GM23338 (cell line): ENCODE results near the gene CEP85. TPM values are rescaled to one million over a fixed set of nuclear protein-coding genes. Genes with fewer than 3 reads are reported as not detected.

Experiments used
- ATAC-seq: fragments of 200-7000 bp; cut with Tn5 transposase; 3 replicates; pipeline ENCODE4 v1.9.1; 2020
- DNase-seq: peaks from one replicate; pipeline ENCODE4 v3.0.0-alpha.2; 2015; ENCODE audit warnings: low spot score
- H2AFZ ChIP-seq: fragments of 200-600 bp; sonication (generic); 2 replicates; pipeline ENCODE4 v1.8.0; 2016; ENCODE audit warnings: antibody characterized with exemption, mild to moderate bottlenecking, moderate library complexity
- H3F3A ChIP-seq: fragments of 200-600 bp; sonication (generic); replicated peaks from 2 replicates; pipeline ENCODE4 v1.8.0; 2017; ENCODE audit warnings: antibody characterized with exemption, mixed run types, low read depth
- H3K27ac ChIP-seq: fragments of 200-600 bp; sonication (generic); 2 replicates; pipeline ENCODE4 v1.6.1; 2016; ENCODE audit warnings: low read depth
- H3K27me3 ChIP-seq: fragments of 200-600 bp; sonication (generic); 2 replicates; pipeline ENCODE4 v1.8.0; 2016; ENCODE audit warnings: mild to moderate bottlenecking, mixed run types, moderate library complexity; ENCODE audit not compliant: insufficient read depth
- H3K36me3 ChIP-seq: fragments of 200-600 bp; sonication (generic); 2 replicates; pipeline ENCODE4 v1.8.0; 2016; ENCODE audit warnings: mild to moderate bottlenecking; ENCODE audit not compliant: insufficient read depth
- H3K4me1 ChIP-seq: fragments of 200-600 bp; sonication (generic); 2 replicates; pipeline ENCODE4 v1.8.0; 2016; ENCODE audit warnings: mild to moderate bottlenecking, moderate library complexity; ENCODE audit not compliant: insufficient read depth
- H3K4me2 ChIP-seq: fragments of 200-600 bp; sonication (generic); 2 replicates; pipeline ENCODE4 v1.7.1; 2017; ENCODE audit warnings: mixed run types
- H3K4me3 ChIP-seq: fragments of 200-600 bp; sonication (generic); 2 replicates; pipeline ENCODE4 v1.6.1; 2016; ENCODE audit warnings: mixed run types
- H3K79me2 ChIP-seq: fragments of 200-600 bp; sonication (generic); replicated peaks from 2 replicates; pipeline ENCODE4 v1.8.0; 2017; ENCODE audit warnings: mild to moderate bottlenecking; ENCODE audit not compliant: insufficient read depth
- H3K9me2 ChIP-seq: fragments of 200-600 bp; sonication (generic); 2 replicates; pipeline ENCODE4 v1.8.0; 2017; ENCODE audit not compliant: insufficient read depth
- H4K20me1 ChIP-seq: fragments of 200-600 bp; sonication (generic); replicated peaks from 2 replicates; pipeline ENCODE4 v1.8.0; 2017; ENCODE audit warnings: mild to moderate bottlenecking; ENCODE audit not compliant: insufficient read depth
- H3K27ac Mint-ChIP-seq: 2 replicates; pipeline ENCODE4 v1.8.0; 2020; ENCODE audit warnings: inconsistent platforms, mild to moderate bottlenecking, moderate library complexity, mixed read lengths
- H3K27me3 Mint-ChIP-seq: 3 replicates; pipeline ENCODE4 v1.8.0; 2022; ENCODE audit warnings: low read depth, mild to moderate bottlenecking, moderate library complexity, mixed read lengths, inconsistent platforms; ENCODE audit not compliant: insufficient read depth, poor library complexity
- H3K36me3 Mint-ChIP-seq: 3 replicates; pipeline ENCODE4 v1.8.0; 2021; ENCODE audit warnings: low read depth, mild to moderate bottlenecking, inconsistent platforms, moderate library complexity, mixed read lengths
- H3K4me1 Mint-ChIP-seq: 3 replicates; pipeline ENCODE4 v1.8.0; 2020; ENCODE audit warnings: mild to moderate bottlenecking, inconsistent platforms, mixed read lengths
- H3K4me3 Mint-ChIP-seq: 3 replicates; pipeline ENCODE4 v1.8.0; 2021; ENCODE audit warnings: moderate library complexity, mild to moderate bottlenecking, inconsistent platforms, mixed read lengths
- H3K9me3 Mint-ChIP-seq: 3 replicates; pipeline ENCODE4 v1.8.0; 2020; ENCODE audit warnings: moderate library complexity, mild to moderate bottlenecking, inconsistent platforms, mixed read lengths
- CREB1 ChIP-seq: fragments of 250-450 bp; sonication (Bioruptor Pico); IDR thresholded peaks from 2 replicates; pipeline ENCODE4 v1.5.0; 2020; ENCODE audit warnings: low read depth, mild to moderate bottlenecking, moderate library complexity
- EZH2 ChIP-seq: fragments of 200-600 bp; sonication (generic); IDR thresholded peaks from one replicate; pipeline ENCODE4 v1.8.0; 2017; ENCODE audit warnings: antibody characterized with exemption, mild to moderate bottlenecking, low read depth; ENCODE audit not compliant: unreplicated experiment
- EZH2phosphoT487 ChIP-seq: fragments of 200-600 bp; sonication (generic); IDR thresholded peaks from one replicate; pipeline ENCODE4 v1.8.1; 2018; ENCODE audit warnings: antibody characterized with exemption; ENCODE audit not compliant: unreplicated experiment
- JUNB ChIP-seq: IDR thresholded peaks from one replicate; pipeline ENCODE4 v1.6.1; 2016; ENCODE audit warnings: antibody characterized with exemption; ENCODE audit not compliant: unreplicated experiment
- NANOG ChIP-seq: IDR thresholded peaks from 2 replicates; pipeline ENCODE4 v1.6.1; 2016; ENCODE audit warnings: antibody characterized with exemption, borderline replicate concordance
- POLR2AphosphoS5 ChIP-seq: IDR thresholded peaks from 2 replicates; pipeline ENCODE4 v1.6.1; 2016; ENCODE audit warnings: antibody characterized with exemption, low read depth
- STAT1 ChIP-seq: IDR thresholded peaks from one replicate; pipeline ENCODE4 v1.6.1; 2016; ENCODE audit warnings: antibody characterized with exemption; ENCODE audit not compliant: unreplicated experiment
- ZNF114 ChIP-seq: fragments of 250-450 bp; sonication (Bioruptor Pico); IDR thresholded peaks from 2 replicates; pipeline ENCODE4 v1.5.0; 2020; ENCODE audit warnings: mild to moderate bottlenecking, moderate library complexity
- ZNF331 ChIP-seq: fragments of 250-450 bp; sonication (Bioruptor Pico); IDR thresholded peaks from 2 replicates; pipeline ENCODE4 v1.5.0; 2020; ENCODE audit warnings: low read depth, mild to moderate bottlenecking, moderate library complexity
- polyA plus RNA-seq: library from polyadenylated mRNA; unstranded; fragments of >200 nt; fragmentation: Nextera tagmentation; extraction: Ambion mirVana; gene quantifications from 2 replicates; pipeline ENCODE4 v1.2.1, GENCODE V29; 2016
- total RNA-seq: library from RNA; depleted of rRNA; stranded (reverse); fragments of >200 nt; shearing (Covaris generic); gene quantifications from 2 replicates; pipeline ENCODE4 v1.2.3, GENCODE V29; 2014
- TF ChIP-seq, protein P1 (sequence below): fragments of 250-450 bp; sonication (Bioruptor Pico); IDR thresholded peaks from 2 replicates; pipeline ENCODE4 v1.5.0; 2020; ENCODE audit warnings: mild to moderate bottlenecking, moderate library complexity
- TF ChIP-seq, protein P2 (sequence below): IDR thresholded peaks from one replicate; pipeline ENCODE4 v1.6.1; 2018; ENCODE audit warnings: antibody characterized with exemption; ENCODE audit not compliant: unreplicated experiment
- TF ChIP-seq, protein P3 (sequence below), 2 experiments: fragments of 200-600 bp in 1 of 2; sonication (generic) in 1 of 2; conservative IDR thresholded peaks; 2 replicates each; pipeline versions ENCODE4 v1.5.1 to v1.6.1; 2016 to 2017; ENCODE audit warnings: antibody characterized with exemption in 2 of 2, low read depth in 2 of 2, mild to moderate bottlenecking in 2 of 2, moderate library complexity in 1 of 2
- TF ChIP-seq, protein P4 (sequence below): IDR thresholded peaks from 2 replicates; pipeline ENCODE4 v1.6.1; 2016; ENCODE audit warnings: antibody characterized with exemption

The CEP85 gene
- total and polyA plus RNA-seq, 2 experiments from 2014 or later = 12.8 to 36.8 TPM

DNA sequence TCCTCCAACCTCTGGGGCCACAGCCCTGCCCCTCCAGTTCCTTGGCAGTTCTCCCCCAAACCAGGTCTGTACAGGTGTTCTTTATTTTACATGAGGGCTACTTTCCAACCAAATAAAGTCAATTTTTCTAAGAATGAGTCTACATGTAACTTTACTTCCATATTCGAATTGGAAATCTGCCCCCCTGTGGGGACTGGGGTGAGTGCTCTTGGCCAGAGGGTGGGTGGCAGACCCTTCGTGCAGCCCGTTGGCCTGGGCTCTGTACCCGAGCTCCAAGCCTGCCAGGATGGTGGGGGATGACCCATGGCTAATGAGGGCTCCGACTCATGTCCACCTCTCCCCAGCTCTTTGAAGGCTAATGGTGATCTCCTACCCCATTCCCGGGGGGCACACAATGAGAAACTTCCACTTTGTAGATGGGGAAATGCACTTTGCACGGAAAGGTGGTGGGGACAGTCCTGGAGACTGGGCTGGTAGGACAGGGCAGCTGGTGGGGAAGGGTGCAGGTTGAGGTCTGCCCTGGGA, 44.2 kb upstream of the CEP85 start:
- Histone ChIP-seq H3K4me1 (no peaks in the 10 kb centered on the region), H3K36me3 (no peaks in the 10 kb centered on the region), H3K27me3 (no peaks in the 10 kb centered on the region), H3K4me3 (no peak overlapping the region), H3K4me2 (no peak overlapping the region), H3K79me2 (no peaks in the 10 kb centered on the region), H4K20me1 (no peaks in the 10 kb centered on the region), H3K9me2 (no peaks in the 10 kb centered on the region), H2AFZ (no peak overlapping the region), H3K27ac (no peak overlapping the region), H3F3A (0 out of 2 replicates have a peak, but pooled peaks cover 4% of the 10 kb centered on the region)
- Mint-ChIP-seq H3K9me3 (no peaks in the 10 kb centered on the region; the same call in 2 of the 3 replicates), H3K27me3 (peaks cover 13% of the 10 kb centered on the region), H3K36me3 (peaks cover 9% of the 10 kb centered on the region; the same call in 2 of the 3 replicates), H3K27ac (peak overlapping the region; percentile 49), H3K4me1 (peaks cover 17% of the 10 kb centered on the region), H3K4me3 (no peak overlapping the region)
- DNase-seq = no peak
- TF ChIP-seq ZNF331 (CRISPR knock-in tag) (no peak), ZNF114 (CRISPR knock-in tag) (no peak), POLR2AphosphoS5 (no peak), EZH2phosphoT487 (no peak), CREB1 (no peak), JUNB (no peak), EZH2 (no peak), STAT1 (no peak), NANOG (no peak)
- TF ChIP-seq, protein P1, sequence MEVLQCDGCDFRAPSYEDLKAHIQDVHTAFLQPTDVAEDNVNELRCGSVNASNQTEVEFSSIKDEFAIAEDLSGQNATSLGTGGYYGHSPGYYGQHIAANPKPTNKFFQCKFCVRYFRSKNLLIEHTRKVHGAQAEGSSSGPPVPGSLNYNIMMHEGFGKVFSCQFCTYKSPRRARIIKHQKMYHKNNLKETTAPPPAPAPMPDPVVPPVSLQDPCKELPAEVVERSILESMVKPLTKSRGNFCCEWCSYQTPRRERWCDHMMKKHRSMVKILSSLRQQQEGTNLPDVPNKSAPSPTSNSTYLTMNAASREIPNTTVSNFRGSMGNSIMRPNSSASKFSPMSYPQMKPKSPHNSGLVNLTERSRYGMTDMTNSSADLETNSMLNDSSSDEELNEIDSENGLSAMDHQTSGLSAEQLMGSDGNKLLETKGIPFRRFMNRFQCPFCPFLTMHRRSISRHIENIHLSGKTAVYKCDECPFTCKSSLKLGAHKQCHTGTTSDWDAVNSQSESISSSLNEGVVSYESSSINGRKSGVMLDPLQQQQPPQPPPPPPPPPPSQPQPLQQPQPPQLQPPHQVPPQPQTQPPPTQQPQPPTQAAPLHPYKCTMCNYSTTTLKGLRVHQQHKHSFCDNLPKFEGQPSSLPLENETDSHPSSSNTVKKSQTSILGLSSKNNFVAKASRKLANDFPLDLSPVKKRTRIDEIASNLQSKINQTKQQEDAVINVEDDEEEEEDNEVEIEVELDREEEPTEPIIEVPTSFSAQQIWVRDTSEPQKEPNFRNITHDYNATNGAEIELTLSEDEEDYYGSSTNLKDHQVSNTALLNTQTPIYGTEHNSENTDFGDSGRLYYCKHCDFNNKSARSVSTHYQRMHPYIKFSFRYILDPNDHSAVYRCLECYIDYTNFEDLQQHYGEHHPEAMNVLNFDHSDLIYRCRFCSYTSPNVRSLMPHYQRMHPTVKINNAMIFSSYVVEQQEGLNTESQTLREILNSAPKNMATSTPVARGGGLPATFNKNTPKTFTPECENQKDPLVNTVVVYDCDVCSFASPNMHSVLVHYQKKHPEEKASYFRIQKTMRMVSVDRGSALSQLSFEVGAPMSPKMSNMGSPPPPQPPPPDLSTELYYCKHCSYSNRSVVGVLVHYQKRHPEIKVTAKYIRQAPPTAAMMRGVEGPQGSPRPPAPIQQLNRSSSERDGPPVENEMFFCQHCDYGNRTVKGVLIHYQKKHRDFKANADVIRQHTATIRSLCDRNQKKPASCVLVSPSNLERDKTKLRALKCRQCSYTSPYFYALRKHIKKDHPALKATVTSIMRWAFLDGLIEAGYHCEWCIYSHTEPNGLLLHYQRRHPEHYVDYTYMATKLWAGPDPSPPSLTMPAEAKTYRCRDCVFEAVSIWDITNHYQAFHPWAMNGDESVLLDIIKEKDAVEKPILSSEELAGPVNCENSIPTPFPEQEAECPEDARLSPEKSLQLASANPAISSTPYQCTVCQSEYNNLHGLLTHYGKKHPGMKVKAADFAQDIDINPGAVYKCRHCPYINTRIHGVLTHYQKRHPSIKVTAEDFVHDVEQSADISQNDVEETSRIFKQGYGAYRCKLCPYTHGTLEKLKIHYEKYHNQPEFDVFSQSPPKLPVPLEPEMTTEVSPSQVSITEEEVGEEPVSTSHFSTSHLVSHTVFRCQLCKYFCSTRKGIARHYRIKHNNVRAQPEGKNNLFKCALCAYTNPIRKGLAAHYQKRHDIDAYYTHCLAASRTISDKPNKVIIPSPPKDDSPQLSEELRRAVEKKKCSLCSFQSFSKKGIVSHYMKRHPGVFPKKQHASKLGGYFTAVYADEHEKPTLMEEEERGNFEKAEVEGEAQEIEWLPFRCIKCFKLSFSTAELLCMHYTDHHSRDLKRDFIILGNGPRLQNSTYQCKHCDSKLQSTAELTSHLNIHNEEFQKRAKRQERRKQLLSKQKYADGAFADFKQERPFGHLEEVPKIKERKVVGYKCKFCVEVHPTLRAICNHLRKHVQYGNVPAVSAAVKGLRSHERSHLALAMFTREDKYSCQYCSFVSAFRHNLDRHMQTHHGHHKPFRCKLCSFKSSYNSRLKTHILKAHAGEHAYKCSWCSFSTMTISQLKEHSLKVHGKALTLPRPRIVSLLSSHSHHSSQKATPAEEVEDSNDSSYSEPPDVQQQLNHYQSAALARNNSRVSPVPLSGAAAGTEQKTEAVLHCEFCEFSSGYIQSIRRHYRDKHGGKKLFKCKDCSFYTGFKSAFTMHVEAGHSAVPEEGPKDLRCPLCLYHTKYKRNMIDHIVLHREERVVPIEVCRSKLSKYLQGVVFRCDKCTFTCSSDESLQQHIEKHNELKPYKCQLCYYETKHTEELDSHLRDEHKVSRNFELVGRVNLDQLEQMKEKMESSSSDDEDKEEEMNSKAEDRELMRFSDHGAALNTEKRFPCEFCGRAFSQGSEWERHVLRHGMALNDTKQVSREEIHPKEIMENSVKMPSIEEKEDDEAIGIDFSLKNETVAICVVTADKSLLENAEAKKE (CRISPR knock-in tag) = no peak
- TF ChIP-seq, protein P2, sequence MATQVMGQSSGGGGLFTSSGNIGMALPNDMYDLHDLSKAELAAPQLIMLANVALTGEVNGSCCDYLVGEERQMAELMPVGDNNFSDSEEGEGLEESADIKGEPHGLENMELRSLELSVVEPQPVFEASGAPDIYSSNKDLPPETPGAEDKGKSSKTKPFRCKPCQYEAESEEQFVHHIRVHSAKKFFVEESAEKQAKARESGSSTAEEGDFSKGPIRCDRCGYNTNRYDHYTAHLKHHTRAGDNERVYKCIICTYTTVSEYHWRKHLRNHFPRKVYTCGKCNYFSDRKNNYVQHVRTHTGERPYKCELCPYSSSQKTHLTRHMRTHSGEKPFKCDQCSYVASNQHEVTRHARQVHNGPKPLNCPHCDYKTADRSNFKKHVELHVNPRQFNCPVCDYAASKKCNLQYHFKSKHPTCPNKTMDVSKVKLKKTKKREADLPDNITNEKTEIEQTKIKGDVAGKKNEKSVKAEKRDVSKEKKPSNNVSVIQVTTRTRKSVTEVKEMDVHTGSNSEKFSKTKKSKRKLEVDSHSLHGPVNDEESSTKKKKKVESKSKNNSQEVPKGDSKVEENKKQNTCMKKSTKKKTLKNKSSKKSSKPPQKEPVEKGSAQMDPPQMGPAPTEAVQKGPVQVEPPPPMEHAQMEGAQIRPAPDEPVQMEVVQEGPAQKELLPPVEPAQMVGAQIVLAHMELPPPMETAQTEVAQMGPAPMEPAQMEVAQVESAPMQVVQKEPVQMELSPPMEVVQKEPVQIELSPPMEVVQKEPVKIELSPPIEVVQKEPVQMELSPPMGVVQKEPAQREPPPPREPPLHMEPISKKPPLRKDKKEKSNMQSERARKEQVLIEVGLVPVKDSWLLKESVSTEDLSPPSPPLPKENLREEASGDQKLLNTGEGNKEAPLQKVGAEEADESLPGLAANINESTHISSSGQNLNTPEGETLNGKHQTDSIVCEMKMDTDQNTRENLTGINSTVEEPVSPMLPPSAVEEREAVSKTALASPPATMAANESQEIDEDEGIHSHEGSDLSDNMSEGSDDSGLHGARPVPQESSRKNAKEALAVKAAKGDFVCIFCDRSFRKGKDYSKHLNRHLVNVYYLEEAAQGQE = no peak
- TF ChIP-seq, protein P3, sequence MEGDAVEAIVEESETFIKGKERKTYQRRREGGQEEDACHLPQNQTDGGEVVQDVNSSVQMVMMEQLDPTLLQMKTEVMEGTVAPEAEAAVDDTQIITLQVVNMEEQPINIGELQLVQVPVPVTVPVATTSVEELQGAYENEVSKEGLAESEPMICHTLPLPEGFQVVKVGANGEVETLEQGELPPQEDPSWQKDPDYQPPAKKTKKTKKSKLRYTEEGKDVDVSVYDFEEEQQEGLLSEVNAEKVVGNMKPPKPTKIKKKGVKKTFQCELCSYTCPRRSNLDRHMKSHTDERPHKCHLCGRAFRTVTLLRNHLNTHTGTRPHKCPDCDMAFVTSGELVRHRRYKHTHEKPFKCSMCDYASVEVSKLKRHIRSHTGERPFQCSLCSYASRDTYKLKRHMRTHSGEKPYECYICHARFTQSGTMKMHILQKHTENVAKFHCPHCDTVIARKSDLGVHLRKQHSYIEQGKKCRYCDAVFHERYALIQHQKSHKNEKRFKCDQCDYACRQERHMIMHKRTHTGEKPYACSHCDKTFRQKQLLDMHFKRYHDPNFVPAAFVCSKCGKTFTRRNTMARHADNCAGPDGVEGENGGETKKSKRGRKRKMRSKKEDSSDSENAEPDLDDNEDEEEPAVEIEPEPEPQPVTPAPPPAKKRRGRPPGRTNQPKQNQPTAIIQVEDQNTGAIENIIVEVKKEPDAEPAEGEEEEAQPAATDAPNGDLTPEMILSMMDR (conservative IDR thresholded peaks at IDR 0.05; ENCODE audit: low read depth in 2 of 2) = no peak
- TF ChIP-seq, protein P4, sequence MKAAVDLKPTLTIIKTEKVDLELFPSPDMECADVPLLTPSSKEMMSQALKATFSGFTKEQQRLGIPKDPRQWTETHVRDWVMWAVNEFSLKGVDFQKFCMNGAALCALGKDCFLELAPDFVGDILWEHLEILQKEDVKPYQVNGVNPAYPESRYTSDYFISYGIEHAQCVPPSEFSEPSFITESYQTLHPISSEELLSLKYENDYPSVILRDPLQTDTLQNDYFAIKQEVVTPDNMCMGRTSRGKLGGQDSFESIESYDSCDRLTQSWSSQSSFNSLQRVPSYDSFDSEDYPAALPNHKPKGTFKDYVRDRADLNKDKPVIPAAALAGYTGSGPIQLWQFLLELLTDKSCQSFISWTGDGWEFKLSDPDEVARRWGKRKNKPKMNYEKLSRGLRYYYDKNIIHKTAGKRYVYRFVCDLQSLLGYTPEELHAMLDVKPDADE = no peak
- no peak for ATAC-seq
